Neural cell (in vitro differentiated cells): ENCODE data around the gene ILK.

Source experiments
- CTCF ChIP-seq: fragments of 450-650 bp; IDR thresholded peaks from 2 replicates; pipeline ENCODE4 v1.5.1; 2014; ENCODE audit warnings: antibody characterized with exemption, mild to moderate bottlenecking, moderate library complexity; ENCODE audit not compliant: poor library complexity, severe bottlenecking
- EZH2 ChIP-seq: fragments of 200-600, 300-800 bp; shearing (Covaris generic), sonication (generic); IDR thresholded peaks from 2 replicates; pipeline ENCODE4 v1.6.1; 2014; ENCODE audit warnings: antibody characterized with exemption, low read length, borderline replicate concordance, mild to moderate bottlenecking; ENCODE audit not compliant: insufficient read depth, poor library complexity, severe bottlenecking
- POLR2AphosphoS5 ChIP-seq: IDR thresholded peaks from 2 replicates; pipeline ENCODE4 v1.6.1; 2012
- REST ChIP-seq: IDR thresholded peaks from 2 replicates; pipeline ENCODE4 v1.6.1; 2012; ENCODE audit warnings: borderline replicate concordance

DNA sequence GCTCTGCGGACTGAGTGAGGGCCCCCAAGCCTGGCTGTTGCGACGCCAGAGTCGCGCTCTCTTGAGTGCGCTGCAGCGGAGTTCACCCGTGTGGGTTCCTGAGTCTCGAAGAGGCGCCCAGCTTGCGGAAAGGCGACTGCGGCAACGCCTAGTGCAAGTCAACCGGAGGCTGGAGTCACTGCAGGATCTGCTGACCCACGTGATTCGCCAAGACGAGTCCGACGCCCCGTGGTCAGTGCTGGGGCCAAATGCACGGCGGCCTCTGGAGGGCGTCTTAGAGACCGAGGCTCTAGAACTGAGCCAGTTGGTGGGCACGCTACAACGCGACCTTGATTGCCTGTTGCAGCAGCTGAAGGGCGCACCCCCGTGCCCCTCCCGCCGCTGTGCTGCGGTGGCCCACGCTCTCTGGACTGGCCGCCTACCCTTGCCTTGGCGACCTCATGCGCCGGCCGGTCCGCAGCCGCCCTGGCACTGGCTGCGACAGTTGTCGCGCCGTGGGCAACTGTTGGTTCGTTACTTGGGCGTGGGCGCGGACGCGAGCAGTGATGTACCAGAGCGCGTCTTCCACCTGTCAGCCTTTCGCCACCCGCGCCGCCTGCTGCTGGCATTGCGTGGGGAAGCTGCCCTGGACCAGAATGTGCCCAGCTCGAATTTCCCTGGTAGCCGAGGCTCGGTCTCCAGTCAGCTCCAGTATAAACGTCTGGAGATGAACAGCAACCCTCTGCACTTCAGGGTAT lies 32.7 kb upstream of the ILK start:
- TF ChIP-seq CTCF (no peak), REST (no peak), POLR2AphosphoS5 (no peak), EZH2 (no peak)
